Stimulated activated CD4-positive, alpha-beta T cell treated with anti-CD3 and anti-CD28 coated beads, TNF-alpha, amount 100 ng/mL, for 4 hours (primary cell): ENCODE results near the gene ERICH6.

Source experiments
- DNase-seq, 3 experiments: peaks; one replicate each; pipeline ENCODE4 v3.0.0-alpha.2; 2020; ENCODE audit warnings: low read depth in 3 of 3

ERICH6 gene

DNA sequence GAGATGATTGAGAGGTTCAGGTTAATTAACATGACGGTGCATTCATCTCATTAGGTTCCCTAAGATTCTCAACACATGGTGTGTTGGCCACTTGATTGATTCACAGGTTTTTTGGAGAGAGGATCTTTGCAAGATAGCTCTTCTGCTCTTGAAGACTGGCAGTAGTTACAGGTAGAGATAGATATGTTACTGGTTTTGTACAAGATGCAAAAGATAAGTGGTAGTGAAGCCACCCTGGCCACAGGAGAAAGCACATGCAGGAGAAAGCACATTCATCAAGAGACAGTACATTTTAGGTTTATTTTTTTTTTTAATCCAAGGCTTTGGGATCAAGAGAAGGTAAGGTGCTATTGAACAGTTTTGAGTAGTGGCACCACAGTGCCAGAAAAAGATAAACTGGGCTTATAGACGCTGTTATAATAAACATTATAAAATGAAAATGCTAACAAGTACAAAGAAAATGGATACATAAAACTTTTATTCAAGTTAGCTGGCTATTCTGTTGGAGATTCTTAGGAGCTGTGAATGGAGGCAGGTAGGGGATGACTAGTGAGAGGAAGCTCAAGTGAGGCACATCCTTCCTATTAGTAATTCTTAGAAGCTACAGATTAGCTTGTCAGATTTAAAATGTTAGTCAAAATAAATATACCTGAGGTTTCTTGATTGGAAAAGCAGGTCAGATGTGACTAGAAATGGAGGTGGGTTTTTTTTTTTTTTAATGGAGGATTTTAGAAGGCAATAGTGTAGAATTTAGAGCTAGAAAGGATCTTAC, 89.8 kb downstream of the ERICH6 start:
- no peak for DNase-seq

DNA sequence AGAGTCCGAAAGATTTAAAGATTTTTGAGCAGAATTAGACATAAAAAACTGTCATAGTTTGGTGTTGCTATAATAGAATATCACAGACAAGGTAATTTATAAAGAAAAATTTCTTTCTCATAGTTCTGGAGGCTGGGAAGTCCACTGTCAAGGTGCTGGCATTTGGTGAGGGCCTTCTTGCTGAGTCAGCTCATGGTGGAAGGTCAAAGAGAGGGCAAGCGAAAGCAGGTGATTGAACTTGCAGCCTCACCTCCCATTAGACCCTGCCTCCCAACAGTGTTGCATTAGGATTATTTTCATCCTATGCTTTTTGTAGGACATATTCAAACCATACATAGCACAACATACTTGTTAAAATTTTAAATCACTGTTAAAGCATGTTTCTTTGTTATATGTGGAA, 90.7 kb downstream of the ERICH6 start:
- no peak for DNase-seq

DNA sequence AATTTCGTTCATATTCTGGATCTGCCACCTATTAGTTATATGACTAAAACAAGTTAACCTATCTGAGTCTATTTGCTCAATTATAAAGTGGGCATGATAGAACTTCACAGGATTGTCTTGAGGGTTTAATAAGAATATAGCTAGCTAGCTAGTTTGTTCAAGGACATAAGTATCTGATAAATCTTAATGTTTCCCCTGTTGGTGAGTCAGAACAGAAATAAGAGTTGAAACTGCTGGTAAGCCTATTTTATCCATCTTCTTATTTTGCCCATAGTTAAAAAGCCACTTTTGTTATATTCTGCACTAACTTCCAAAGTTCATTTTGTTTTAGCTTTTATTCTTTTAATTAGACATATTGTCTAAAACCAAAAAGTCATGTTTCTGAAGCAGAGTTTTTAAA, 91.2 kb downstream of the ERICH6 start:
- DNase-seq, result no peak

DNA sequence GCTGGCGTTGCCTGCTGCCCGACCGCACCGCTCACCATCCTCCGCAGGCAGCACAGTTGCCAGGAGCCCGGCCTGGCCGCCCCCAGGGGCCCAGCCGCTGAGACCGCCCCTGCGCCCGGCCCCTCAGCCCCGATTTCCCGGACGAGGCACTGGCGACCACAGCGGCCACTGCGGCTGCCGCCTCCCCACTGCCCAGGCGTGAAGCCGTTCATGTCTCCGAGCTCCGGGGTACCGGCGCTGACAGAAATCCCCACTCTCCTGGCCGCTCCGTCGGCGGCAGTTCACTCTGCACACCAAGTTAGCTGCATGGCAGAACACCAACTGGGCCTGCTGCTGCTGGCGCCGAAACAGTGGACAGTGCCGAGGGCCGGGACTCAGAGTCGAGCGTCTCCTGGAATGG, 92.1 kb downstream of the ERICH6 start:
- DNase-seq, result no peak

DNA sequence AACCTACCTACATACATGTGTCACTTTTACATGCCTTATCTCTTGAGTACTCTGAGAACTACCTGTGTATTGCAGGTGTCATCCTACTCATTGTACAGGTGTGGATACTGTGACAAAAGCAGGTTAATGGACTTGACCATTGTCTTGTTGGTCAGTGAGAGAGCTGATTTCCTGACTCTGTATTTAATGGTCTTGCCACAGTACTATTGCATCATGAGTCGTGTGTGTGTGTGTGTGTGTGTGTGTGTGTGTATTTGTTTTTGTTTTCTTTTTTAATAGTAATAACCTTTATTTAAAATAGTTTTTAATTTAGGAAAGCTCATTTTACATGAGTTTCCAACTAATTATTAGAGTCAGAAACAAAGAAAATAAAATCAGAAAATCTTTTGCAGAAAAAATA, 92.9 kb downstream of the ERICH6 start:
- DNase-seq, result no peak

DNA sequence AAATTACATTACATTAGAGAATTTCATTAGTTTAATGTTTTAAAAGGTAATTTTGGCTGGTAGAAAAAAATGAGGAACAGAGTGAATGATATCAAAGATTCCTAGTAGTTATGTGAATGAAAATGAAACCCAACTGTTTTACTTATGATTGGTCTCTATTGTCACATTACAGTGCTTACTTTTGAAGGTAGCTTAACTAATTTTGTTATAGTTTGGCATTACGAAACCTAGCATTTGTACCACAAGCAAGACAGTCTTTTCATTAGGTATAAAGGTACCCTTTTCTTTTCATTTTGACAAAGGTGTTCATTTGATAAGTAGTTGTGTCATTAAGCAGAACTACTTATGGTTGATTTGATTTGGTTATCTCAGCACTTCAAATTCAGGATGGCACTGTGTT, 93.7 kb downstream of the ERICH6 start:
- DNase-seq, result no peak
